Measurements from ENCODE around the gene HS1BP3.

- TF ChIP-seq CTCF (IDR thresholded peaks at IDR 0.05), result no peak
- no peak for TF ChIP-seq POLR2A (IDR thresholded peaks at IDR 0.05)
These were observed 80.6 kb downstream of the HS1BP3 start for GRCh38 chr2:20570249-20570648.
